NCI-H460 (cell line): Measurements from ENCODE around the gene CDK18. TPM values are rescaled to one million over a fixed set of nuclear protein-coding genes. Genes with fewer than 3 reads are reported as not detected.
A peak's percentile ranks its signal among the peaks of the same experiment; 100 is the strongest.

Experiments
- DNase-seq: peaks from one replicate; pipeline ENCODE4 v3.0.0-alpha.2; 2016; ENCODE audit warnings: low read depth; ENCODE audit errors: extremely low read depth
- total RNA-seq: library from RNA; depleted of rRNA; stranded (reverse); fragments of >200 nt; shearing (Covaris generic); gene quantifications from 2 replicates; pipeline ENCODE4 v1.2.3, GENCODE V29; 2014

CDK18 gene
- total RNA-seq, 1 experiment from 2014 or later = 0.27 TPM

DNA sequence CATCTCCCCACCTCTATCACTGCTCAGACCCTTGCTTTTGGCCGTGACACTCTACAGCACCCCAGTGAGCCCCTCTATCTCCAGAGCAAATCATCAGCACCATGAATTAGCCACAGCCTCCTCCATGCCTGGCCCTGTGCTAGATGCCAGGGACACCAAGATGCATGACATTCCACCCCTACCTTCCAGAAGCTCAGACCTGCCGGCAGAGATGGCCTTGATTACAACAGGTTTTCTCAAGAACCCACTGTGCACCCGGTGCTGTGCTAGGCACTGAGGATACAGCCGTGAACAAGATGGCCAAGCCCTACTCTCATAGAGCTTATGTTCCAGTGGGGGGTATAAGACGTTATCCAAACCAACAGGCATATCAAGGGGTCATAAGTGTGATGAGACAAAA lies 30.6 kb downstream of the CDK18 start:
- DNase-seq = no peak

DNA sequence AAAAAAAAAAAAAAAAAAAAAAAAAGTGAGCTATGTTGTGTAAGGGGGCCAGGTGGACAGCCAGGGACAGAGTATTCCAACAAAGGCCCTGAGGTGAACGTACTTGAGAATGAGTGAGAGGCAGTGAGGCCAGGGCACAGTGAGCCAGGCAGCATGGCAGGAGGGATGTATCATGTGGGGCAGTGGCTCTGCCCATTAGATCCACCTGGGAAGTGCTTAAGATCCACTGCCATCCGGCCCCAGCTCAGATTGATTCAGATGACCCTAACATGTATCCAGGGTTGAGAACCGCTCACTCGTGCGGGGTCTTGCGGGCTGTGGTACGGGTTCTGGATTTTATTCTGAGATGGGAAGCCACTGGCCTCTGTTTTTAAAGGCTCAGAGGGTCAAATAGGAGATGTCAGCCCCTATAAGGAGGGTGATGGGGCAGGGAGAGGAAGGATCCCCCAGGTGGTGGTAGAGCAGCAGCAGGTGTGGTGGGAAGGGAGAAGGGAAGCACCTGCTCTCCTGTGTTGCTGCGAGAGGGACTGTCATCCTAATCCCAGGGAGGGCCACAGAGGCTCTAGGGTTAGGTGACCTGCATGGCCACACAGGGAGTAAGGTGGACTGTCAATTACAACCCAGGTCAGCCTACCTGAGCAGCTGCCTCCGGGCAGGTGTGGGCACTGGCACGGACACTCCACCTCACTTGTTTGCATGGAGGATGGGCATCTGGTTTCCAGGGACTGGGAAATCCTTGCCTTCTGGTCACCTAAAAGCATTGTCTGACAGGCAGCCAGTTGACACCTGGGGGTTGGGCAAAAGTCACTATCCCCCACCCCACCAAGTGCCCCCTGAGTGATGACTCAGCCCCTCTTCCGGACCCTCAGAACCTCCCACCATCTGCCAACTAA lies 31.6 kb downstream of the CDK18 start:
- DNase-seq = no peak

DNA sequence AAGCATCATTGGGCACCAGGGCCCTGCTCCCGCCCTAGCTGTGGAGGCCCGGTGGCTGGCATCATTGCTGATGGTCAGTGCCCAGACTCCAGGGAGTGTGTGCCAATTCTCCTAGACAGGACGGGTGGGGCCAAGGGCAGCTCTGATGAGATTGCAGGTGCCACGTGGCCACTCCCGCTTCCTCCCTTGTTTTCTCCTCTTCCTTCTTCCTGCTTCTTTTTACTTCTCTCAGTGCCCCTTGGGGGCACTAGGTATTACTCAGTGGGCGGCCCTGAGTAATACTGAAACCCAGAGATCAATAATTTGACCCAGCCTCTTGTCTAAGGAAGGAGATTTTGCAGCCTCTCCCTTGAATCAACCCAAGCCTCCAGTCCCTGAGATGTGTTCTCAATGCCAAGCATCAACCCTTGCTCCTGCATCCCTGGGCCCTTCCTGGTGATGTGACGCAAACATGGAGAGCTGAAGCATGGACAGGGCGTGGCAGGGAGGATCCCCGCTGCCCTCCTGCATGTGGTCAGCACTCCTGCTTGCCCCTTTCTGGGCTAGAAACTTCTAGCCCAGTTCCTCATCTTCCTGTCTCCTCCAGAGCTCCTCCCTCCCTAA lies 32.4 kb downstream of the CDK18 start:
- no peak for DNase-seq

DNA sequence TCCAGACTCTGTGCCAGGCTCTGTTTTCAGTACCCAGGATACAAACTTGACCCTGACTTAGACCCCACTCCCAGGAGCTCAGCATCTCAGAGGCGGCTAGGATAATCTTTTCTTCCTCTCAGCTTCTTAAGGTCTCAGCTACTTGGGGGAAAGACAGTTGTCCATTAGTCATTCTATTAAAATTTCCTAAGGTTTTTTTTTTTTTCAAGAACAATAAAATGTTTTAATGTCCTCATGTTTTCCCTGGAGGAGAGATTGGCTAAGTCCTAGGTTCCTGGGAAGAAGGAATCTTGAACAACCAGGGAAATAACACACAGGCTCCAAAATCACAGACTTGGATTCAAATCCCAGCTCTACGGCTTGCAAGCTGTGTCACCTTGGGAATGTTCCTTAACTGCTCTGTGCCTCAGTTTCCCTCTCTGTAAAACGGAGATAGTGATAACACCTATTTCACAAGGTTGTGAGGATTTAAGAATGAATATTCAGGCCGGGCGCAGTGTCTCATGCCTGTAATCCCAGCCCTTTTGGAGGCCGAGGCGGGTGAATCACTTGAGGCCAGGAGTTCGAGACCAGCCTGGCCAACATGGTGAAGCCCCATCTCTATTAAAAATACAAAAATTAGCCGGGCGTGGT lies 33.0 kb downstream of the CDK18 start:
- DNase-seq = no peak

DNA sequence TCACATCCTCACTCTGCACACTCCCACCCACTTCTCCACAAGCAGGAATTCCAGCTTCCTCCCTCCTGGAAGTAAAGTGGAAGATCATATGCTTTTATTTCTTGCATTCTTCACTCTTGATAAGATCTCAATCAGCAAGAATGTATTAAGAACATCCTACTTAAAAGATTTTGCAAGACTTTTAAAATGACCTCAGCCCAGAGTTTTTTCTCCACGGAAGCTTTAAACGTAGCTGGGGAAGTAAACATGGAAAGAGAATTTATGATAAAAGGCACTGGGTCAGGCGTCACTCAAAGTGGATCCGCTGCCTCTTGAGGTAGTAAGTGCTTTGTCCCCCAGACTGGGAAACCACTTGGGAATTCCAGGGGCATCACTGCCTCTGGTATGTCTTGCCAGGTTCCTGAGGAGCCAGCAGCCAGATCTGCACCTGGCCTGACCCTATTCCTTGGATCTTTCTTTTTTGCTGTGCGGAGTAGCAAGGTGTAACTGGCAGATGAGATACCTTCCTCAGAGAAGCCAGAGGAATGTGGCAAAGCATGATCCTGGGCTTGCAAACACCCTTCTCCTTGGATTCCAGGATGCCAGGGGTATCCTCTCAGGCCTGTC lies 33.9 kb downstream of the CDK18 start:
- no peak for DNase-seq

DNA sequence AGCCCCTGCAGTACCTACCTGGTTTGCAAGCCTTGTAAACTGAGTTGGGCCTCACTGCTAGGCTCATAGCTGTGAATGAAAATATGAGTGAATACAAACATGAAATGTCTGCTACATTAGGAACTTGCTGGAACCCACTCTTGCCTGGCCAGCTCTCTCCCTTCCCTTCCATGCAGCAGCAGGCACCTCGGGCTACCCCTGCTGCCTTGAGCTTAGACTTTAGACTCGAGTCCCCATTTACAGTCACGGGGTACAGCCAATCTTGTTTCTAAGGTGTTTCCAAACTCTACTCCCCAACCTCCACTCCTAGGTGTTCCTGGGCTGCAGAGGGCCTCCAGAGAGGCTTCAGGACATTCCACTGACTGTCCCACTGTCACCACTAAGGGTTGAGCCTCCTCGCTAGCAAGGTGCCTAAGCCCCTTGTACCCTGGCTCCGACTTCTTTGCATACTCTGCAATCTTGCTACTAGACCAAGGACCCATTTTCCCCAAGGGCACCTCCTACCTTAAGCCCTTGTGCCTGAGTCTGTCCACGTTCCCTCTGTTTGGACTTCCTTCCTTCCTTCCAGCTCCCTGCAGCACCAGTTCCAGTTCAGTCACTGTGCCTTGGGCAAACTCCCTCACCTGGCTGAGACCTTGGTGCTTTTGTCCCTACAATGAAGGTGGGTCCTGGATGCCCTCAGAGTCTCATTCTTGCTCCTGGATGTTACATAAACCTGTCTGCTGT lies 36.9 kb downstream of the CDK18 start:
- no peak for DNase-seq

DNA sequence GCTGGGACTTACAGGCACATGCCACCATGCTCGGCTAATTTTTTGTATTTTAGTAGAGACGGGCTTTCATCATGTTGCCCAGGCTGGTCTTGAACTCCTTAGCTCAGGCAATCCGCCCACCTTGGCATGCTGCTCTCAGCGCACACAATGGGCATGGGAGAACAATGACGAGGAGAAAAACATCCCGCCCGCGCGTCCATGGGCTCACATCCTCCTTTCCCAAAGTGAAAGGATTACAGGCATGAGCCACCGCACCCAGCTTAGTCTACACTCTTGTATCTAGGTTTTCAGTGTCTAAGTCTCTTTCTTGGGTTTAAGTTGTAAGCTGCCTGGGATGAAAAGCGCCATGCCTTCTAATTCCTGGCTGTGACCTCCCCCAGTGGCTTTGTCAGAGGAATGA lies 37.9 kb downstream of the CDK18 start:
- no peak for DNase-seq

DNA sequence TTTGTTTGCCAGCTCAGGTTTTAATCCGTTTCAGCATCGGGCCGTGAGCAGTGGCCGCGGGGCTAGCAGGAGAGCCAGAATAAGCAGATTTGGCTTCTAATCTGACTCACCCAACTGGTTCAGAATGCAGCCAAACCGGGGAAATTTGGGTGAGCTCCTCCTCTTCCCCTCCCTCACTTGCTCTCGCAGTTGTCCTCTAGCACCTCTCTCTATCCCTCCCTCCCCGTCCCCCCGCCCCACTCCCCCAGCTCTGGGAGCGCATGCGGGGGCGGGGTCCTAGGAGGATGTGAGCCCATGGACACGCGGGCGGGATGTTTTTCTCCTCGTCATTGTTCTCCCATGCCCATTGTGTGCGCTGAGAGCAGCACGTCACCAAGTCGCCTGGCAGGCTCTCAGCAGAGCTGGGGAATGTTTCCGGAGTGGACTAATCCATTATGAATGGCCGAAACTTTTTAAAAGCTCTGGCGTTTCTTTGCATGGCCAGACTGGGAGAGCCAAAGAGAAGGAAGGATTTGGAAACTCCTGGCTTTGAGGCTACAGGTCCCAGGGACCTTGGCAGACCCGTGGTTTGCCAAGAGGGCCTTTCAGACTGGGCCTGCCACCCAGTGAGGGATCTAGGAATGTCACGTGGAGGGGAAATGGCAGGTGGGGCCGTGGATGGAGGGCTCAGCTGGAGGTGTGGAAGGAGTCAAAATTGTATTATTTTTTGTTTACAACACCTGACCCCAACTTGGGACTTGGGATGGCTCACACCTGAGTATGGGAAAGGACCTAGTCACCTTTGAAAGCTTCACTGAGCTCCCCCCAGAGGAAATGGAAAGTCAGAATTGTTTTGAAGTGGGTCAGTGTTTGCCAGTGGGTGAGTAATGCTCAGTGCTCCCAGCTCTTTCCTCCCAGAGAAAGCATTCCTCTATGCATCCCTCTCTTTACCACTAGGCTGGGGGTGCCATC lies 39.2 kb downstream of the CDK18 start:
- peak; percentile 16 for DNase-seq

DNA sequence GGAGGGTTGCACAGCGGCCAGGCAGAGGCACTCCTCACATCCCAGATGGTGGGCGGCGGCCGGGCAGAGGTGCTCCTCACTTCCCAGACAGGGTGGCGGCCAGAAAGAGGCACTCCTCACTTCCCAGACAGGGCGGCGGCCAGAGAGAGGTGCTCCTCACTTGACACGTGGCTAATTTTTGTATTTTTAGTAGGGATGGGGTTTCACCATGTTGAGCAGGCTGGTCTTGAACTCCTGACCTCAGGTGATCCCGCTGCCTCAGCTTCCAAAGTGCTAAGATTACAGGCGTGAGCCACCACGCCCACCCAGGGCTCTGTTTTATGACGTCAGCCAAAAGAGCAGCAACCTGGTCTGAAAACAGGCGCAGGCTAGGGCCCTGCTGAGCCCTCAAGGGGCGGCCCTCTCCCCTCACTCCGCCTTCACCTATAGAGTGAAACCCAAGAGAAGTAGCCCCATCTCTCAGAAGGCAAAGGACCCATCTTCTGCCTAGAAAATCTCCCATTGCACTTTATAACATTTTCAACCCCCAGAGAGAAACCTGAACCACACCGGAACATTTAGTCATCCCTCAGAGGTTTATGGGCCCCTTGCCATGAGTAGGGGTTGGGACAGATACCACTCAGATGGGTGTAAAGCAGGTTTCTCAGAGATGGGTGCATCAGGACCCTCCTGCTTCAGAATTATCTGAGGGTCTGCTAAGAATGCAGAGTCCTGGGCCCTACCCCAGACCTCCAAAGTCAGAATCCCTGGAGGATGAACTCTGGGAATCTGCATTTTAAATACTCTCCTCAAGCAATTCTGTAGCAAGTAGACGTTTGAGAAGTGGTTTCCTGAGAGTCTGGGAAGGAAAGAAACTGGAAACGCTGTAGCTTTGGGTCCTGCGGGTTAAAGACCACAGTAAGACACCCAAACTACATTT lies 40.8 kb downstream of the CDK18 start:
- DNase-seq = no peak

DNA sequence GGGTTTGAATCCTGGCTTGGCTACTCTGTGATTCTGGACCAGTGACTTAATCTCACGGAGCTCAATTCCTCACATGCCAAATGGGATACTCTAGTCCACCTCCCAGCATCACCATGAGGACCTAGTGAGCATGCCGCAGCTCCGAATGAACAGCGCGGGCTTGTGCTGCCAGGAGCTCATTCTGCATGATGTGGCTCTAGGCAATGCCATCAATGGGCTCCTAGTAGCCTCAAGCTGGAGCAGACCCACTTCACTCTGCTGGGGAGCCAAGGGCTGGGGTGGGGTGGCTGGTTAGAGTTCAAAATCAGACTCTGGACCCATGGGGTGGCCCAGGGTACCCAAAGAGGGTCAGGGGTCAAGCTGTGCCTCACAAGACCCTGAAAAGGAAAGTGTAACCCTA lies 41.5 kb downstream of the CDK18 start:
- DNase-seq = no peak

DNA sequence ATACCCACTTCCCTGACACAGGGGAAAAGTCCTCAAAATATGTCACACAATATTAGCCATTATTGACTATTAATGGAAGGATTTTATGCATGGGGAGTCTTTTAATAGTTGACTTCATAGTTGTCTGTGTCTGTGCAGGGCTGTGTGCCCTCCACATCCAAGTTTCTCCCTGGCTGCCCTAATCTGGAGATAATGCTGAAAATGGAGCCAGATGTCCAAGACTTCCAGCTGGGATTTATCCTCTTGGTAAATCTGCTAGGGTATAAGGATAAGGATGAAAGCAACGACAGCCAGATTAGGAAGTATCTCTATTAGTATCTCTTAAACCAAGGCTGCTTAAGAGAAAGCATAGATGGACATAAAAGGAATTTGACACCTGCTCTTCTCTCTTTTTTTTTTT lies 42.1 kb downstream of the CDK18 start:
- DNase-seq = no peak

DNA sequence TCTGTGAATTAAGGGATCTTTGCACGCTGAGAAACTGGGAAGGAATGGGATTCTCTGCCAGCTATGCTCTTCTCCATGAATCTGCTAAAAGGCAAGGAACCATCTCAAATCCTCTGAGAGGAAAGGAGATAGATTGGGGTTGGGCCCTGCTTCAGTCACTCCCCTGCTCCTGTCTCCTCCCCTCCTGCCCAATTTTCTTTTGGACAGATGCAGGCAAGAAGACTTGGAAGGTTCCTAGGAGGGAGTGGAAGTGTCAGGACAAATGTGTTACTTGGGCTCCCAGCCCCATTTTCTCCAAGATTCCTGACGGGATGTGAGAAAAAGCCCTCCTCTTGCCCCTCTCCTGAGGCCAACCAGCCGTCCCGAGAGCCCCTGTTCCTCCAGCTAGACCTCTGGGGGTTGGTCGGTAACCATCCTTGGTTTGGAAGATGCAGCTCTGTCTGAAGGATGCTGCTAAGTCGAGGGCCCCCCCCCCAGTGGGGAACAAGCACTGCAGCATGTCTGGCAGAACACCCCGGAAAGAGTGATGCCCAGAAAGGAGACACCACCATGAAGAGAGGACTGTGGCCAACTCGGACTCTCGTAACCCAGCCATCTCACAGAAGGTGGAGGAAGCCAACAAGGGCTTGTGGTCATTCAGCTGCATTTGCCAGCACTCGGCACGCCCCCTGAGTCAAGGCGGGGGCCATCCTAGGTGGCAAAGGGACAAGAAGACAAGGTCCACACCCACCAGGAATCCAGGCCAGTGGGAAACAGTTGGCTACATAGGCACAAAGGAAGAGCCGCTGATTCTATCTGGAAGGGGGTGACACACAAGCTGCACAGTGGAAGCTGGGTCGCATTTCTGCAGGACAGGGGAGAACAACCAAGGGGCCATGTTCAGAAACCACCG lies 43.7 kb downstream of the CDK18 start:
- no peak for DNase-seq

DNA sequence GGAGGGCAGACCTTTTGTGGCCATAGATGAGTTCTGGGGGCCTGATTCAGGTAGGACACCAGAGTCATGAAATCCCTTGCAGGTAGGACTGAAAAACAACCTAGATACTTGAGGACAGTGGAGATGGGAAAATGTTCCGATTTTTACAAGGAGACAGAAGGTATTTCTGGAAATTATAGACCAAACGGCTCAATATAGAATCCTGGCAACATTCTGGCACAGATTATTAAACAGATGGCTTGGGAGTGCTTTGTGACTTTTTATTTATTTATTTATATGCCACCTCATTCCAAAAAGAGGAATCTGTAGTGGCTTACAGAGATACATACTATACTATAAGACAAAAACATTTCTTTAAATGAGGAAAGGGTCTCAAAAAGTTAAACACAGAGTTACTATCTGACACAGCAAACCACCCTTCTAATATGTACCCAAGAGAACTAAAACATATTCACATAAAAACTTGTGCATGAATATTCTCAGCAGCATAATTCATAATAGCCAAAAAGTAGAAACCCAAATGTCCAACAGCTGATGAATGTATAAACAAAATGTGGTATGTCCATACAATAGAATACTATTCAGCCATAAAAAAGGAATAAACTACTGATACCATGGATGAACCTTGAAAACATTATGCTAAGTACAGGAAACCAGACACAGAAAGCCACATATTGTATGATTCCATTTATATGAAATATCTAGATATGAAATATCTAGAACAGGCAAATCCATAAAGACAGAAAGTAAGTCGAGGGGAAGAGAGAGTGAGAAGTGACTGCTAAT lies 49.8 kb downstream of the CDK18 start:
- no peak for DNase-seq

DNA sequence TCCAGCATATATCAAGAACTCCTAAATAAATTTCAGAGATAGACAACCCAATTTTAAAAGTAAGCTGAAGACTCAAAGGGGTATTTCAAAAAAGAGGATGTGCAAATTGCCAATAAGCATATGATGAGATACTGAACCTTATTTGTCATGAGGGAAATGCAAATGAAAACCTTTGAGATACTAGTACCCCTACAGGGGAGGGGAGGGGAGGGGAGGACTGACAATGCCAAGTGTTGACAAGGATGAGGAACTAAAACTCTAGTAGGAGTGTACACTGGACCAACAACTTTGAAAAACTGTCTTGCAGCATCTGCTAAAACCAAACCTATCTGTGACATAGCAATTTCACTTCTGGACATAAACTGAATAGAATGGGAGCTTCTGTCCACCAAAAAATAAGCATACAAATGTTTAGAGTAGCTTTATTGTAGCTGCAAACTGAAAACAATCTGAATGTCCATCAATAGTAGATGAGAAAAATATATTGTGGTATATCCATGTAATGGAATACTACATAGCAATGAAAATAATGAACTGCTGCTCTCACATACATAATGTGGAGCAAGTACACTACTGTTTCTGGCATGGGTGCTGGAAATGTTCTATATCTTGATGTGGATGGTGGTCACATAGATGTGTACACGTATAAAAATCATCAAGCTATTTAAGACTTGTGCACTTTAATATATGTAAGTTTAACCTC lies 57.2 kb downstream of the CDK18 start:
- DNase-seq = no peak

DNA sequence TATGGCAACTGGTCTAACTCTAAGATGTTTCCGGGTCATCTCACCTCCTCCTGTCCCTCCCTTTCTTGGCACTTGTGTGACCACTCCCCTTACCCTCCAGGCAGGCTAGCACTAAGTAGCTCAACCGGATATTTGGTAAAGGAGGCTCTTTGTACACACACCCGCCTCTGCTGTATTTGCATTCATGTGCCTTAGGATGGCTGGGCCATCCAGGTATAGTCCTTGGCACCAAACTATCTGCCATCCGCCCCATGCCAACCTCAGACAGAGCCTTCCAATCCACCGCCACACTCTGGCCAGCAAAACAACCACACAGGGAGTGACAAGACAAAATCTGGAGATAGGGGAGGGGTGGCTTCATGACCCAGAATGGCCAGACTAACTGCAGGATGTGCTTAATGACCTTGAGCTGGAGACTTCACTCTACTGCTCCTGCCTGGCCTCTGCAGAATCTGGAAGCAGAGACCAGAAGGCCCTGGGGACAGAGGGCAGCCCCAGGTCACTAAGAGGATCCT lies 59.5 kb downstream of the CDK18 start:
- no peak for DNase-seq

DNA sequence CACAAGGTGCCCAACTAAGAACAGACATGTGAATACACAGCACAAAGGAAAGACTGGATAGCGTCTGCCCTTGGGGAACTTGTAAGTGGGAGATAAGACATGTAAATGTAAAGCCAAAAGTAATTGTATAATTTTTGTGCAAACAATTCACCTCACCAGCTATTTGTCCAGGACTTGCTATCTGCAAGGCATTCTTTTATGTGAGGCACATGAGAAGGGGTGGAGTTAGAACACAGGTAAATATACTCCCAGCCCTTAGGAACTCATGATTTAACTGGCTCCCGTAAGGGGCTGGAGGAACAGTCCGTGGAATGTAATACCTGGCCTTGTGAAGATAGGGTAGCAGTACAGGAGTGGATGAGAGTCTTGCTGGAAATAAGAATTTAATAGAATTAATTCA lies 61.3 kb downstream of the CDK18 start:
- DNase-seq = no peak
